ENCODE data around the gene UPF2.
"Not testable (repeated sequence)": the region's sequence is repeated elsewhere in the genome, so short reads cannot be mapped to it uniquely, and the experiment has no call there.

Gene UPF2

DNA sequence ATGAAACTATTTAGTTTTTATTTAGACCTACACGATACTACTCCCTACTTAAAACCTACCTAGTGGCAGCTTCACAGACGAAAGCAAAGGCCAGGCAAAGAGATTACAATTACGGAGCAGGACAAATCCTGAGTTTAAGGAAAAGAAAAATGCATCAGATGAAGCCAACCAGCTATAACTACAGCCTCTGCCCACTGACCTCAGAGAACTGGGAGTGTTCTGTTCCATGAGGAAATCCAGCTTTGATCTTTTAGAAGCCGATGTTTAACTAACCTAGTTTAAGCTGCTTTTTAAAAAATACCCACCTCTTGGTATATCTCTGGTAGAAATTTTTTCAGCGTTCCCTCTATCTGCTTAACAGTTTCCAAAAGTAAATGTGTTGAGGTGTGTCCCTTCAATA, 3.0 kb upstream of the UPF2 start:
- in situ Hi-C loops (cut with HindIII; ENCODE audit: low sequenced_read_pairs), result no loop called here

DNA sequence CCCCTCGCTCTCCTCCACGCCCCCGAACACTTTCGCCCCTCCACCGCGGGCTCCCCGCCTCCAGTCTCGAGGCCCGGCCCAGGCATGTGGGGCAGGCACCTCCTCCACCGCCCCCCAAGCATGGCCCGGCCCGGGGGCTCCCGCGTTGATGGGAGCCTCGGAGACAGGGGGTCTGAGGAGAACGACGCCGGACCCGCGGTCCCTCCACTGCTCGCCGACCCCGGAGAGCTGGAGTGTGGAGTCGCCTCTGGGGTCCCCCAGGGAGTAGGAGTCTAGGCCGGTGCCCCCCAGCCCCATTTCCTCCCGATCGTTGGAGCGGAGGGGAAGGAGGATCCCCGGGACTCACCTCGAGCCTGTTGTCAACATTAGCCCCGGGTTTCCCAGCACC, 206 bp downstream of the UPF2 start:
- in situ Hi-C loops (cut with HindIII; ENCODE audit: low sequenced_read_pairs), result no loop called here

DNA sequence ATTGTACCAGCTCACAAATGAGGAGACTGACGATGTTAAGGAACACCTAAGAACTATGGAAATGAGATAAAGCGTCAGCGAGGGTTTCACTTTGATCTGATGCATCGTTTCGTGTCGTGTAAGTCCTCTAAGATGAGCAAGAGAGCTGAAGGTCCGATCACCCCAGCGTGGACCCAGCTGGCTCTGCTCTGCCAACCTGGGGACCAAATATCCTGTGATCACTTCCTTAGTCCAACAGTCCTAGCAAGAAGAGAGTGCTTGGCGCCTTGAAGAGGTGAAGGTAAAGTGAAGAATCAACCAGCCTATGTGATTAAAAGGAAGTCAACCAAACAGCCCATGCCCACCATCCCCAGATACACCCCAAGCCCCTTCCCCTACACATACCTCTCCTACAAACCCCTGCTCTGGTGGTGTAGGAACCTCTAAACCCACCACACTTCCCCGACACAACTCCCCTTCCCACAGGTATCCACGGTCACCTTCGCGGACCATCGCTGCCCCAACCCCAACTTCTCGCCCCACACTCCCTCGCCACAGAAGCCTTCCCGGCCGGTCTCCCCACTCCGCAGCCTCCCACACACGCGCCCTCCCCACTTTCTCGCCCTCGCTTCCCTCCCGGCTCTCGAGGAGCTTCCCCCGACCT, 722 bp downstream of the UPF2 start:
- in situ Hi-C loops (cut with HindIII; ENCODE audit: low sequenced_read_pairs), result no loop called here

DNA sequence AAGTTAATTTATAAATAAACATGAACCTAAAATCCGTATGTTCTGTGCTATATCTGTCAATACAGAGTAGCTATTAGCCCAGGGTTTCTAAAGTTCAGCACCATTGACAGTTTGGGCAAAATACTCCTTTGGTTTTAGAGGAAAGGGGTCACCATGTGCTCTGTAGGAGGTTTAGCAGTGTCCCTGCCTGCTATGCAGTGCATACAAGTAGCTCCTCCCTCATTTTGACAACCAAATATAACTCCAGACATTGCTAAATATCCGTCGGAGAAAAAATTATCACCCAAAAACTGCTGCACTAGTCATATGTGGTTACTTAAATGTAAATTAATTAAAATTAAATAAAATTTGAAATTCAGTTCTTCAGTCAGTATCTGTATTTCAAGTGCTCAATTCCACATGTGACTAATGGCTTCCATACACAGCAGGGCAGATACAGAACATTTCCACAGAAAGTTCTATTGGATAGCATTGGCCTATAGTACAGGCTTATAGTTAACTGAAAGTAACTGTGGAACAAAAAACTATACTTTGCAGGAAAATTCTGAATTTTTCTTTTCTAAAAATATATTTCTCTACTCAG, 6.4 kb downstream of the UPF2 start:
- in situ Hi-C loops (cut with HindIII; ENCODE audit: low sequenced_read_pairs), result no loop called here

DNA sequence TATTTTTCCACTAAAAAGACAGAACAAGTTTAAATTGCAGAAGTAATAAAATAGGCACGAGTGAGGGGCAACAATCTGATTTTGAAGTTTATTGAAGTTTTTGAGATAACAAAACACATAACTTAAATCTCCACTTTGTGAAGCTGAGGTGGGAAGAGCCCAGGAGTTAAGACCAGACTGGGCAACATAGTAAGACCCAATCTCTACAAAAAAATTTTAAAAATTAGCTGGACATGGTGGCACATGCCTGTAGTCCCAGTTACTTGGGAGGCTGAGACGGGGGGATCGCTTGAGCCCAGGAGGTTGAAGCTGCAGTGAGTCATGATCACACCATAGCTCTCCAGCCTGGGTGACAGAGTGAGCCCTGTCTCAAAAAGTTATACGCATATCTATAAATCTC, 11.2 kb downstream of the UPF2 start:
- in situ Hi-C loops (cut with HindIII; ENCODE audit: low sequenced_read_pairs), result no loop called here

DNA sequence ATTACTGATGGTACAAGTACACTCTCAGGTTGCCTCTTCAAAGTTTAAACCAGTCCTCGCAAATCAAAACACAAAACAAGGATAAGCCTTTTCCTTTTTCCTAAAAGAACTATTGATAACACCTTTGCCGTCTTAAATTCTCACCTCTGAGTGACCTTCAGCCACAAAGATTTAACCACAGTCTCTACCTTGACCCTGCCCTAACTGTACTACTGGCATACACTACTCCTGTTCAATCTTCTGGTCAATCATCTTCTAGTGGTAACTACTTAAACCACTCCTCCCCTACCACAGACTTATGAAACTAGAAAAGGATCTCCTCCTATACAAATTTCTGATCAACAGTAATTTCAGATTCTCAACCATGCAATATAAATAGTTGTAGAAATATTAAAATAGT, 15.1 kb downstream of the UPF2 start:
- in situ Hi-C loops (cut with HindIII; ENCODE audit: low sequenced_read_pairs), result no loop called here

DNA sequence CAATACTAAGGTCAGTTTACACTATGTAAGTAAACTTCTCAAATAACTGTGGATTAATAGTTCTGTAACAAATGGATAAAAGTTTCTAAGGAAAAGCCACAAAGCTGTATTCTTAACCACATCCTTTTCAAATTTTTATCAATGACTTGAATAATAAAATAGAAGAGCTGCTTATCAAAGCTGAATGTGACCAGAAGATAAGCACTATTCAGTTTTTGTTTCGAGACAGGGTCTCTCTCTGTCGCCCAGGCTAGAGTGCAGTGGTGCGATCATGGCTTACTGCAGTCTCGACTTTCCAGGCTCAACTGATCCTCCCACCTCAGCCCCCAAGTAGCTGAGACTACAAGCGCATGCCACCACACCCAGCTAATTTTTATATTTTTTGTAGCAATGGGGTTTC, 17.0 kb downstream of the UPF2 start:
- in situ Hi-C loops (cut with HindIII; ENCODE audit: low sequenced_read_pairs), result no loop called here

DNA sequence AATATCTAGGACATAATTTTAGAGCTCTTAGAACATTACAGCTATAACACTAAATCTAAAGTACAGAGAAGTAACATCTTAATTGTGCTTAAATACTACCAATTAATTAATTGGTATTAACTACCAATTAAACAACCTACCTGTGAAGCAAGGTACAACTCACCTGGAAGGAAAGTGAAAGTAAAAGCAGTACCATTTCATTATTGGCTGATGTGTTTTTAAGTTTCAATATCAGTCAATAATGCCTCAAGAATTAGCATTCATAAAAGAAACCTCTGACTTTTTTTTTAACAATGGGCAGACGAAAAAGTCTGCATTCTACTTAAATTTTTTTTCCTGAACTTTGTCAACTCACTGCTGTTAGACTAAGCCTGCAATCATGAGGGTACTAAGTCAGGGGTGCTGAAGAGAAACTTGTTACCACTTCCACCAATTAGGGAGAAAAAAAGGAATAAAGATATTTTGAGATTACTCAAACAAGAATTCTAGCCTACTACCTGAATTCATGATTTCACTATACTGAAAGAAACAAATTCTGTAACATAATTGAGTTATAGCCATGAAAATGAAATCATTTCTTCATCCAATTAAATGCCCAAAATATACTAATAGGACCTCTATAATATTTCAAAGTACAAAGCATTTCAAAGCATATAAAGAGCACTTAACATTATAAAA, 19.9 kb downstream of the UPF2 start:
- in situ Hi-C loops (cut with HindIII; ENCODE audit: low sequenced_read_pairs), result no loop called here

DNA sequence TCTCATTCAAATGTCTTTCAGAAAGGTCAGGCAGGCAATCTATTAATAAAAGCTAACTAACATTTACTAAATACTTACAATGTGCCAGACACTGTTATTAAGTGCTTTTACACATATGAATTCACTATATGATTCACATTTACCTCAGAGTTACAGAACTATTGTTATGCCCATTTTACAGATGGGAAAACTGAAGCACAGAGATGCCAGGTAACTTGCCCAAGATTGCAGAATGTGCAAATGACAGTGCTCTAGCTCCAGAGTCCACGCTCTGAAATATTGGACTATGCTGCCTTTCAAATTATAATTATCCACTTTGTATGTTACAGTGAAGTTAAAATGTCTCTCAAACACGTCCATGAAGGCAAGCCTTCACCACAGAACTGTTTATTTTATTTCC, 22.0 kb downstream of the UPF2 start:
- in situ Hi-C loops (cut with HindIII; ENCODE audit: low sequenced_read_pairs), result no loop called here

DNA sequence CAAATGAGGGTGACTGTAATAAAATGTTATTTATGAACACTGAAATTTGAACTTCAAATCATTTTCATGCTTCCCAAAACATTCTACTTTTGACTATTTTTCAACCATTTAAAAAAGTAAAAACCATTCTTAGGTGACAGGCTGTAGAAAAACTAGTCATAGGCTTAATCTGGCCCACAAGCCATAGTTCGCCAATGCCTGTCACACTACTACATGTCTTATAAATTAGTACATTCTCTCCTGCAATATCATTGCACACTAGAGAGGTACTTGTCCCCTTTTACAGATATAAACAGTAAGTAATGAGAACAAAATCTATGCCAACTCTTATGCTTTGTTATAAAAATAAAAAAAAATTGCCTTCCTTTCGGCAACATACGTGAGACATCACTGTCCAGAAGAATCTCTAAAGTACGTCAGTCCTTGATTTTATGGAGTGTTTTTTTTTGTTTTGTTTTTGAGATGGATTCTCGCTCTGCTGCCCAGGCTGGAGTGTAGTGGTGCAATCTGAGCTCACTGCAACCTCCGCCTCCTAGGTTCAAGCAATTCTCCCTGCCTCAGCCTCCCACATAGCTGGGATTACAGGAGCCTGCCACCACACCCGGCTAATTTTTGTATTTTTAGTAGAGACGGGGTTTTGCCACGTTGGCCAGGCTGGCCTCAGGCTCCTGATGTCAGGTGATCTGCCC, 23.2 kb downstream of the UPF2 start:
- in situ Hi-C loops (cut with HindIII; ENCODE audit: low sequenced_read_pairs), result no loop called here

DNA sequence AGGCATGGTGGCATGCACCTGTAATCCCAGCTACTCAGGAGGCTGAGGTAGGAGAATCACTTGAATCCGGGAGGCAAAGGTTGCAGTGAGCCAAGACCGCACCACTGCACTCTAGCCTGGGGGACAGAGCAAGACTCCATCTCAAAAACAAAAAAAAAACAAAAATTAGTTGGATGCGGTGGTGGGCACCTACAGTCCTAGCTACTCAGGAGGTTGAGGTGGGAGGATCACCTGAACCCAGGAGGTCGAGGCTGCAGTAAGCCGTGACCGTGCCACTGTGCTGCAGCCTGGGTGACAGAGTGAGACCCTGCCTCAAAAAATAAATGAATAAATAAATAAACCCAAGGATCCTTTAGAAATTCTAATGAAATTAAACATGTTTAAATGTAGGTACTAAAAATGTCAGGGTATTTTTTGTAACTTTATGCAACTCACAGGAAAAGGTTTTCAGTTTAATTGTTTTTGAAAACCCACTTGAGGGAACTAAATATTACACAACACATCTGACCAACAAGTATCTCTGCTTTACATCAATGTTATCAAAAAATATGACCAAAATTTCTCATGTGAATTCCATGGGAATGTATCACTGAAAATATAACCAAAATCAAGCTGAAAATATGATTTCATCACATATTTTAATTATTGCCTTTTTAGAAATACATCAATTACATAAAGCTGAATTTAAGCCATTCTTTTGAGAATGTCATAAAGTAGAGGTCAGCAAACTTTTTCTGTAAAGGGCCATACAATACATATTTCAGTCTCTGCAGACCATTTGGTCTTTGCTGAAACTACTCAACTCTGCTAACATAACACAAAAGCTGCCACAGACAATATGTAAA, 23.9 kb downstream of the UPF2 start:
- in situ Hi-C loops (cut with HindIII; ENCODE audit: low sequenced_read_pairs), result no loop called here

DNA sequence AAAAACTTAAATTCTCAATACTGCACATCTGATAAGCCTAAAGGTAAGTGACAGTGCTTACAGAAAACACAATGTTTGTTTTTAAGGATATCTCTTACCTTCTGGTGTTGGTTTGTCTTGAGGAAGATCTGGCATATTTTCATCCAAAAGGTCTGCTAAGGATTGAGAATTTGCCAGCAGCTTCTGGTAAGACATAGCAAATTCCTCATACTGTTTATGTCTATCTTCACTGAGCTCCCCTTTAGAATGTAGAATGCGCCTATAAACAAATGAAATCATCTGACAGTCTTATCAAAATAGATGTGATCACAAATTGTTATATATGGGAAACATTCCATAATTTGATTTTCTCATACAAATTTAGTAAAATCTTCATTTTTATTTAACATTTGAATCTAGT, 28.7 kb downstream of the UPF2 start:
- in situ Hi-C loops (cut with HindIII; ENCODE audit: low sequenced_read_pairs), result no loop called here

DNA sequence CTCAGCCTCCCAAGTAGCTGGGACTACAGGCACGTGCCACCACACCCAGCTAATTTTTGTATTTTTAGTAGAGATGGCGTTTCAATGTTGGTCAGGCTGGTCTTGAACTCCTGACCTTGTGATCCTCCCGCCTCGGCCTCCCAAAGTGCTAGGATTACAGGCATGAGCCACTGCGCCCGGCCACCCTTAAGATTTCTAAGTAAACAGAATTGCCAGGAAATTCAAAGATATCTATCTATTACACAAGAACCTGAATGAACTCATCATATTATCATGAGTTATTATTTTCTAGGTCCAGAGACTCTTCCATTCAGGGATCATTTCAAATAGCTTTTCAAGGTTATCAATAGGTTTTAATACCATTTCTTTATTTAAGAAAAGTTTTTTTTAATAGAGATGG, 29.2 kb downstream of the UPF2 start:
- in situ Hi-C loops (cut with HindIII; ENCODE audit: low sequenced_read_pairs), result not testable (repeated sequence)

DNA sequence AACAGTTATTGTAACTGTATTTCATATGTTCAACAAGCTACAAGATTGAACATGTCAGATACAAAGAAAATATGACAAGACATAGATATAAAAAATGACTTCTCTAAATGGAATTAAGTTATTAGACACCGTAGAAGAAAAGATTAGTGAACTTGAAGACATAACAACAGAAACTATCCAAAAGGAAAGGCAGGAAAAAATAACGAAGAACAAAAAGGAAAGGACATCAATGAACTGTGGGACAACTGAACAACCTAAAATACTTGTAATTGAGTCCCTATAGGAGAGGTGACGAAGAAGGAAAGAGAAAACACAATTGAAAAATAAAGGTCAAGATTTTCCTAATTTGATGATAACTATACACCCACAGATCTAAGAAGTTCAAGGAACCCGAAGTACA, 32.3 kb downstream of the UPF2 start:
- in situ Hi-C loops (cut with HindIII; ENCODE audit: low sequenced_read_pairs), result no loop called here

DNA sequence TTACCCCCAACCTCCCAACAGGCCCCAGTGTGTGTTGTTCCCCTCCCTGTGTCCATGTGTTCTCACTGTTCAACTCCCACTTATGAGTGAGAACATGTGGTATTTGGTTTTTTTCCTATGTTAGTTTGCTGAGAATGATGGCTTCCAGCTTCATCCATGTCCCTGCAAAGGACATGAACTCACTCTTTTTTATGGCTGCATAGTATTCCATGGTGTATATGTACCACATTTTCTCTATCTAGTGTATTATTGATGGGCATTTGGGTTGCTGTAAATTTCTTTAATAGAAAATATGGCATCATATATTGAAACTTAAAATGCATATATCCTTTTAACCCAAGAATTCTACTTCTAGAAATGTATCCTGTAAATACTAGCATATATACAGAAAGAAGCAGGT, 33.8 kb downstream of the UPF2 start:
- in situ Hi-C loops (cut with HindIII; ENCODE audit: low sequenced_read_pairs), result not testable (repeated sequence)

DNA sequence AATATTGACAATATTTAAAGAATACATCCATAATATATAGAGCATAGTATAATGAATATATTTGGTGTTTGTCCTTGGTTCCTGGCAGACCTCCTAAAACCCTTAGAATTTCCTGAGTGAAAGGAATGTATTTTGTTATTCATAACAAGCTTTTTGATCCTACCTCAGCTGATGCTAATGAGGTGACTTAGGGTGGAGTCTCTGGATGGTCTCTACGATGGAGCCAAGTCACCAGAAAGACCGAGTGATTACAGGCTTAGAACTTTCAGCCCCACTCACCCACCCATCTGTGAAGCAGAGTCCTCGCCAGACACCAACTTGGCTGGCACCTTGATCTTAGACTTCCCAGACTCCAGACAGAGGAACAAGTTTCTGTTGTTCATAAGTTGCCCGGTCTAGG, 35.9 kb downstream of the UPF2 start:
- in situ Hi-C loops (cut with HindIII; ENCODE audit: low sequenced_read_pairs), result no loop called here

DNA sequence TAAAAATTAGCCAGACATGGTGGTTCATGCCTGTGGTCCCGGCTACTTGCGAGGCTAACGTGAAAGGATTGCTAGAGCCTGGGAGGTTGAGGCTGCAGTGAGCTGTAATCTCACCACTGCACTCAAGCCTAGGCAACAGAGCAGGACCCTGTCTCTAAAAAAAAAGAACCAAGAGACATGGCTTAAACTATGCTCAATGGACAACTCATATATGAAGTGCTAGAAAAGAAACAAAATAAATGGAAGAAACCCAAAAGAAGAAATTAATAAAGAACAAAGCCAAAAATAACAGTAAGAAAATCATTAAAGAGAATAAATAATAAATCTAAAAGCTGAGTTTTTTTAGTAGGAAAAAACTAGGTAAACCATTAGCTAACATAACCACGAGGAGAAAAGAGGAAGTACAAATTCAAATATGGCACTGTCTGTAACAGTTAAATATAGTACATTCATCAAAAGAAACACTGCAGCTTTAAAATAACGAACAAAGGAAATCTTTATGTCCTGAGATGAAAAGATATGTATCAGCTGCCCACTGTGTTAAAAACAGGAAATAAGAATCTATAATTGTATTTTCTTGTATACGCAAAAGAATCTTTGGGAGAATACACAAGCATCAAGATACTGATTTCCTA, 48.7 kb downstream of the UPF2 start:
- in situ Hi-C loops (cut with HindIII; ENCODE audit: low sequenced_read_pairs), result no loop called here

DNA sequence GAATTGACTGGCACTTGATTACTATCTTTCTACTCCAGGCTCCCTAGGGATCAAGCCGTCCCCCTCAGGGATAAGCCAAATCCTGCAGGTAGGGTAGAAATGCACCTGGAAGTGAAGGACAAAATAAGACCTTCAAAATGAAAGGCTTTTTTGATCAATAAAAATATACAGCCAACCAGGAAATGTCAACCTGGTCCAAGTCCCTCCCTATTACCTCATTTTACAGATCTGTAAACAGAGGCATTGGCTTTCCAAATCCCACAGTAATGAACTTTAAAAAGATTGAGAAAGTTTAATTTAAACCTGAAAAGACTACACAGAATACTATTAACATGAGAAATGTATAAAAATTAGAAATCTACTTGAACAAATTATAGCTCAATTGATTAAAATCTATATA, 53.7 kb downstream of the UPF2 start:
- in situ Hi-C loops (cut with HindIII; ENCODE audit: low sequenced_read_pairs), result no loop called here

DNA sequence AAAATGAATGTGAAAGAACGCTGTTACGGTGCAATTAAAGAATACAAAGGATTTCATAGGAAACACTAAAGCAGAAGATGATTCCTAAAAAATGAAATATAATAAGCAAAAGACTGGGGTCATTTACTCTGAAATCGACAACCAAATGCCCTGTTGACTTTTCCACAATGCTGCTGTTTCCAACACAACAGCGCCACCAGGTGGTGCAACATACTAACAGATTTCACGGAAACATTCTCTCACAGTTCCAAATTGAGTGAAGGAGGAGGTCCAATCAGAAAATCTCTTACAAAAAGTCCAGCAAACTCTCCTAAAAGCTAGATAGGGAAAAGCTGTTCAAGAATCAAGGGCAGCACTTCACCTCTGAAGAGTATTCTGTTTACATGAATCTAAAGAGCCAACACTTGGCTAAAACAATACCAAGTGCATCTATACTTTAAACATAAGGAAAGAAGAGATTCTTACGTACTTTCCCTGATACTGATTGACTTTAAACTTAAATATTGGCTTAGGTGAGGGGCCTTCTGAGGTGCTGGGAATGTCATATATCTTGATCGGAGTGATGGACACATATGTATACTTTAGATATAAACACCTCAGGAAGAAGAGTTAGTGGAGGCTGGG, 55.9 kb downstream of the UPF2 start:
- in situ Hi-C loops (cut with HindIII; ENCODE audit: low sequenced_read_pairs), result no loop called here

DNA sequence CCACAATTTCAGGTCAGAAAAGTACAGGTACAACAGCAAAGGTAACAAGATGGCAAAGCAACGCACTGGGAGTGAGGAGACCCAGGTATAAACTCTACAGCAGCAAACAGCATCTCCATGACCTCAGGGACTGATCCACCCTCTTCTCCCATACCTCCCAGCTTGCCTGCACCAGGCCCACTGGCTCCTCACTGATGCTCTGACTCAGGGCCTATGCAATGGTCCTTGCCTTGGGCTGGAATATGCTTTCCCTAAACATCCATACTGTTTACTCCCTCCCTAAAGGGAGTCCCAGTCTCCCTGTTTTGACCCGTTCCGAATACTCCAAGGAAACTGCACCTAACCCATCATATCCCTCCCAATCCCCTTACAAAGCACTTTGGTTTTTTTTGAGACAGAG, 60.4 kb downstream of the UPF2 start:
- in situ Hi-C loops (cut with HindIII; ENCODE audit: low sequenced_read_pairs), result no loop called here

Data from DLD1 (cell line).